CD14-positive monocyte (primary cell): ENCODE data around the gene PCDHA6. TPM values are rescaled to one million over a fixed set of nuclear protein-coding genes. Genes with fewer than 3 reads are reported as not detected.

ENCODE experiments used
- DNase-seq, 3 donors: peaks; one replicate each; pipeline ENCODE4 v3.0.0-alpha.2; 2011 to 2022
- H2AFZ ChIP-seq: 2 replicates; pipeline ENCODE4 v1.6.0; 2012; ENCODE audit warnings: mild to moderate bottlenecking, low read depth, low read length, inconsistent platforms; ENCODE audit not compliant: insufficient read depth, poor library complexity, severe bottlenecking
- H3K27ac ChIP-seq, 2 donors: 1 replicate in 1 of 2; 2 replicates in 1 of 2; pipeline ENCODE4 v1.5.1; 2012 to 2013; ENCODE audit warnings: low read length in 2 of 2, control low read depth in 1 of 2, inconsistent platforms in 1 of 2, low read depth in 1 of 2, mild to moderate bottlenecking in 1 of 2
- H3K27me3 ChIP-seq, 2 donors: one replicate each; pipeline versions ENCODE4 v1.6.0 to v1.6.1; 2011 to 2013; ENCODE audit warnings: low read length in 2 of 2; ENCODE audit not compliant: control insufficient read depth in 2 of 2, insufficient read depth in 2 of 2
- H3K36me3 ChIP-seq, 2 donors: replicated peaks in 1 of 2; 1 replicate in 1 of 2; 2 replicates in 1 of 2; pipeline versions ENCODE4 v1.5.1 to v1.6.1; 2012 to 2013; ENCODE audit warnings: low read length in 2 of 2, control low read depth in 1 of 2, inconsistent platforms in 1 of 2, mild to moderate bottlenecking in 1 of 2; ENCODE audit not compliant: insufficient read depth in 2 of 2, control insufficient read depth in 1 of 2
- H3K4me1 ChIP-seq, 2 donors: 1 replicate in 1 of 2; 2 replicates in 1 of 2; pipeline versions ENCODE4 v1.5.1 to v1.6.1; 2012 to 2013; ENCODE audit warnings: low read length in 2 of 2, control low read depth in 1 of 2, inconsistent platforms in 1 of 2, mild to moderate bottlenecking in 1 of 2, moderate library complexity in 1 of 2; ENCODE audit not compliant: insufficient read depth in 2 of 2, control insufficient read depth in 1 of 2
- H3K4me2 ChIP-seq: replicated peaks from 2 replicates; pipeline ENCODE3; 2012; ENCODE audit warnings: low read length, moderate library complexity, mild to moderate bottlenecking; ENCODE audit not compliant: poor library complexity, severe bottlenecking; ENCODE audit errors: extremely low read depth
- H3K4me3 ChIP-seq, 3 experiments: fragments of 200-600 bp in 1 of 3; sonication (generic) in 1 of 3; replicated peaks in 1 of 3; 1 replicate in 2 of 3; 2 replicates in 1 of 3; pipeline ENCODE4 v1.5.1; 2011 to 2013; ENCODE audit warnings: low read length in 3 of 3, mild to moderate bottlenecking in 3 of 3, control low read depth in 2 of 3, low read depth in 2 of 3, inconsistent platforms in 1 of 3, moderate library complexity in 1 of 3
- H3K79me2 ChIP-seq: 2 replicates; pipeline ENCODE4 v1.6.0; 2012; ENCODE audit warnings: mild to moderate bottlenecking, control low read depth, inconsistent platforms, low read length, moderate library complexity; ENCODE audit not compliant: insufficient read depth
- H3K9ac ChIP-seq: 2 replicates; pipeline ENCODE4 v1.6.0; 2017; ENCODE audit warnings: low read length, mild to moderate bottlenecking; ENCODE audit not compliant: insufficient read depth, poor library complexity, severe bottlenecking
- H3K9me3 ChIP-seq, 2 donors: replicated peaks in 1 of 2; 1 replicate in 1 of 2; 2 replicates in 1 of 2; pipeline versions ENCODE4 v1.5.1 to v1.6.1; 2012 to 2013; ENCODE audit warnings: low read length in 2 of 2, control low read depth in 1 of 2; ENCODE audit not compliant: control insufficient read depth in 1 of 2, insufficient read depth in 1 of 2
- H4K20me1 ChIP-seq: 2 replicates; pipeline ENCODE4 v1.6.0; 2012; ENCODE audit warnings: mild to moderate bottlenecking, low read length, control low read depth, moderate library complexity; ENCODE audit not compliant: insufficient read depth
- H3K27ac Mint-ChIP-seq, 7 donors: one replicate each; pipeline ENCODE4 v1.8.0; 2020; ENCODE audit warnings: mild to moderate bottlenecking in 7 of 7, mixed read lengths in 7 of 7, moderate library complexity in 6 of 7, inconsistent platforms in 2 of 7
- H3K27me3 Mint-ChIP-seq, 3 donors: one replicate each; pipeline ENCODE4 v1.8.0; 2021 to 2022; ENCODE audit warnings: low read depth in 3 of 3, mild to moderate bottlenecking in 3 of 3, mixed read lengths in 3 of 3, moderate library complexity in 3 of 3, inconsistent platforms in 1 of 3
- H3K36me3 Mint-ChIP-seq, 2 donors: one replicate each; pipeline ENCODE4 v1.8.0; 2020; ENCODE audit warnings: mixed read lengths in 2 of 2, inconsistent platforms in 1 of 2, mild to moderate bottlenecking in 1 of 2
- H3K4me1 Mint-ChIP-seq: one replicate; pipeline ENCODE4 v1.8.0; 2020; ENCODE audit warnings: mild to moderate bottlenecking, mixed read lengths
- H3K4me3 Mint-ChIP-seq, 2 donors: one replicate each; pipeline ENCODE4 v1.8.0; 2020; ENCODE audit warnings: mild to moderate bottlenecking in 2 of 2, mixed read lengths in 2 of 2, moderate library complexity in 1 of 2
- H3K9me3 Mint-ChIP-seq, 7 donors: one replicate each; pipeline ENCODE4 v1.8.0; 2020 to 2022; ENCODE audit warnings: mixed read lengths in 7 of 7, mild to moderate bottlenecking in 6 of 7, moderate library complexity in 6 of 7, inconsistent platforms in 2 of 7
- WGBS: methylation state at CpG from one replicate; pipeline ENCODE4 v1.1.5; 2013; ENCODE audit warnings: missing lambda C conversion rate; ENCODE audit not compliant: insufficient coverage; 5-methylcytosine and 5-hydroxymethylcytosine counted together
- intact Hi-C, 2 donors: fragments of 100-400 bp; cut with micrococcal nuclease; formaldehyde crosslinking; loops; one replicate each; pipeline versions ENCODE4 v1.15.0 to v1.15.1; 2023
- polyA plus RNA-seq, 3 donors: library from polyadenylated mRNA; depleted of rRNA in 1 of 3; unstranded in 2 of 3; stranded (reverse) in 1 of 3; fragments of 300-500 nt in 2 of 3; fragments of >200 nt in 1 of 3; fragmentation: Illumina TruSeq in 2 of 3; gene quantifications; 1 replicate in 2 of 3; 2 replicates in 1 of 3; pipeline ENCODE4 v1.2.3, GENCODE V29; 2012 to 2021
- TF ChIP-seq, protein P1 (sequence below): fragments of 200-600 bp; IDR thresholded peaks from one replicate; pipeline ENCODE4 v1.8.0; 2022; ENCODE audit warnings: antibody characterized with exemption, mild to moderate bottlenecking

Gene PCDHA6
- polyA plus RNA-seq, 3 donors, result not detected

DNA sequence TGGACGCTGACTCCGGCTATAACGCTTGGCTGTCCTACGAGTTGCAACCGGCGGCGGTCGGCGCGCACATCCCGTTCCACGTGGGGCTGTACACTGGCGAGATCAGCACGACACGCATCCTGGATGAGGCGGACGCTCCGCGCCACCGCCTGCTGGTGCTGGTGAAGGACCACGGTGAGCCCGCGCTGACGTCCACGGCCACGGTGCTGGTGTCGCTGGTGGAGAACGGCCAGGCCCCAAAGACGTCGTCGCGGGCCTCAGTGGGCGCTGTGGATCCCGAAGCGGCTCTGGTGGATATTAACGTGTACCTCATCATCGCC lies 49.5 kb downstream of the PCDHA6 start:
- Histone ChIP-seq H3K79me2 (no peaks in the 10 kb centered on the region), H4K20me1 (no peaks in the 10 kb centered on the region), H3K27ac (no peak overlapping the region), H3K27me3 (peaks cover 3 to 31% of the 10 kb centered on the region in 2 donors), H3K9me3 (peaks cover 36 to 60% of the 10 kb centered on the region in 2 donors), H3K4me2 (no peak overlapping the region), H3K4me3 (no peak overlapping the region), H3K4me1 (no peaks in the 10 kb centered on the region), H3K36me3 (no peaks in the 10 kb centered on the region), H2AFZ (no peak overlapping the region), H3K9ac (no peak overlapping the region)
- DNase-seq, result no peak
- Mint-ChIP-seq H3K36me3 (peaks cover 0 to 9% of the 10 kb centered on the region in 2 donors), H3K27me3 (peaks cover 21 to 30% (median 29%) of the 10 kb centered on the region in 3 donors), H3K4me1 (no peaks in the 10 kb centered on the region), H3K27ac (no peak overlapping the region), H3K9me3 (peaks cover 36 to 52% (median 50%) of the 10 kb centered on the region in 7 donors), H3K4me3 (no peak overlapping the region)
- TF ChIP-seq, protein P1, sequence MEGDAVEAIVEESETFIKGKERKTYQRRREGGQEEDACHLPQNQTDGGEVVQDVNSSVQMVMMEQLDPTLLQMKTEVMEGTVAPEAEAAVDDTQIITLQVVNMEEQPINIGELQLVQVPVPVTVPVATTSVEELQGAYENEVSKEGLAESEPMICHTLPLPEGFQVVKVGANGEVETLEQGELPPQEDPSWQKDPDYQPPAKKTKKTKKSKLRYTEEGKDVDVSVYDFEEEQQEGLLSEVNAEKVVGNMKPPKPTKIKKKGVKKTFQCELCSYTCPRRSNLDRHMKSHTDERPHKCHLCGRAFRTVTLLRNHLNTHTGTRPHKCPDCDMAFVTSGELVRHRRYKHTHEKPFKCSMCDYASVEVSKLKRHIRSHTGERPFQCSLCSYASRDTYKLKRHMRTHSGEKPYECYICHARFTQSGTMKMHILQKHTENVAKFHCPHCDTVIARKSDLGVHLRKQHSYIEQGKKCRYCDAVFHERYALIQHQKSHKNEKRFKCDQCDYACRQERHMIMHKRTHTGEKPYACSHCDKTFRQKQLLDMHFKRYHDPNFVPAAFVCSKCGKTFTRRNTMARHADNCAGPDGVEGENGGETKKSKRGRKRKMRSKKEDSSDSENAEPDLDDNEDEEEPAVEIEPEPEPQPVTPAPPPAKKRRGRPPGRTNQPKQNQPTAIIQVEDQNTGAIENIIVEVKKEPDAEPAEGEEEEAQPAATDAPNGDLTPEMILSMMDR, result no peak
- WGBS, result 42% methylated on average over 37 of the region's 37 CpGs
- intact Hi-C loops, result loop anchor here (2.0 to 10.0 kb wide), 2 partner anchors 52 to 72 kb away; partner anchors contain the start of genes PCDHA5 (in 1 of the 2) and PCDHA6 (in 1 of the 2)

Other genes starting within 250 kb of the PCDHA6 start
- 1,000 to 10,000 TPM; 1,687 to 3,095 (median 2,434) TPM for gene CD14, start 194.8 kb upstream of the PCDHA6 start, polyA plus RNA-seq
- 10 to 100 TPM in 2 of 3 donors, 1 to 10 TPM in 1; 9.8 to 45.5 (median 12.6) TPM for gene TMCO6, start 188.5 kb upstream of the PCDHA6 start, polyA plus RNA-seq
- 100 to 1,000 TPM in 2 of 3 donors, 10 to 100 TPM in 1; 90.1 to 246 (median 207) TPM for gene NDUFA2, start 180.3 kb upstream of the PCDHA6 start, polyA plus RNA-seq
- 10 to 100 TPM; 58.3 to 86.6 (median 80.9) TPM for gene IK, start 180.1 kb upstream of the PCDHA6 start, polyA plus RNA-seq
- gene WDR55, start 163.1 kb upstream of the PCDHA6 start, polyA plus RNA-seq, result 10 to 100 TPM; 11.2 to 36.8 (median 13.3) TPM
- gene DND1, start 154.4 kb upstream of the PCDHA6 start, polyA plus RNA-seq, result 1 to 10 TPM in 1 of 3 donors, not detected in 2; 2.3 TPM
- 10 to 100 TPM; 28.4 to 34.3 (median 31.9) TPM for gene HARS1, start 136.6 kb upstream of the PCDHA6 start, polyA plus RNA-seq
- 10 to 100 TPM in 1 of 3 donors, 1 to 10 TPM in 2; 6.4 to 26.1 (median 8.3) TPM for gene HARS2, start 136.5 kb upstream of the PCDHA6 start, polyA plus RNA-seq
- 10 to 100 TPM; 22.5 to 59.5 (median 52.5) TPM for gene ZMAT2, start 127.5 kb upstream of the PCDHA6 start, polyA plus RNA-seq
- gene PCDHA1, start 41.8 kb upstream of the PCDHA6 start, polyA plus RNA-seq, result not detected
- gene PCDHA2, start 33.1 kb upstream of the PCDHA6 start, polyA plus RNA-seq, result not detected
- gene PCDHA3, start 26.9 kb upstream of the PCDHA6 start, polyA plus RNA-seq, result not detected
- gene PCDHA4, start 20.9 kb upstream of the PCDHA6 start, polyA plus RNA-seq, result not detected
- not detected for gene PCDHA5, start 6.3 kb upstream of the PCDHA6 start, polyA plus RNA-seq
- not detected for gene PCDHA7, start 6.3 kb downstream of the PCDHA6 start, polyA plus RNA-seq
- not detected for gene PCDHA8, start 13.2 kb downstream of the PCDHA6 start, polyA plus RNA-seq
- not detected for gene PCDHA9, start 20.4 kb downstream of the PCDHA6 start, polyA plus RNA-seq
- gene PCDHA10, start 27.9 kb downstream of the PCDHA6 start, polyA plus RNA-seq, result not detected
- gene PCDHA11, start 41.0 kb downstream of the PCDHA6 start, polyA plus RNA-seq, result not detected
- not detected for gene PCDHA12, start 47.3 kb downstream of the PCDHA6 start, polyA plus RNA-seq
- not detected for gene PCDHA13, start 54.2 kb downstream of the PCDHA6 start, polyA plus RNA-seq
- not detected for gene PCDHAC1, start 98.3 kb downstream of the PCDHA6 start, polyA plus RNA-seq
- not detected for gene PCDHAC2, start 138.5 kb downstream of the PCDHA6 start, polyA plus RNA-seq
- gene PCDHB1, start 223.4 kb downstream of the PCDHA6 start, polyA plus RNA-seq, result not detected